Measurements from ENCODE around the gene PEPD.
A peak's percentile ranks its signal among the peaks of the same experiment; 100 is the strongest.

Gene PEPD

DNA sequence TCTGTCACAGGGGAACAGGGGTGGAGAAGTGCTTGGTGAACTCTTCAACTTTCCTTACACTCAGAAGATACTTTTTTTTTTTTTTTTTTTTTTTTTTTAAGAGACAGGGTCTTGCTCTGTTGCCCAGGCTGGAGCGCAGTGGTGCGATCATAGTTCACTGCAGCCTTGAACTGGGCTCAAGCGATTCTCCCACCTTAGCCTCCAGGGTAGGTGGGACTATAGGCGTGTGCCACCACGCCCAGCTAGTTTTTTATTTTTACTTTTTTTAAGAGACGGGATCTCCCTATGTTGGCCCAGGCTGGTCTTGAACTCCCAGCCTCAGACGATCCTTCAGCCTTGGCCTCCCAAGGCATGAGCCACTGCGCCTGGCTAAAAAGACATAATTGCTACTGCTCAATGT is 136.6 kb downstream of the PEPD start:
- no peak for DNase-seq (ENCODE audit: low read depth in 2 of 2)

DNA sequence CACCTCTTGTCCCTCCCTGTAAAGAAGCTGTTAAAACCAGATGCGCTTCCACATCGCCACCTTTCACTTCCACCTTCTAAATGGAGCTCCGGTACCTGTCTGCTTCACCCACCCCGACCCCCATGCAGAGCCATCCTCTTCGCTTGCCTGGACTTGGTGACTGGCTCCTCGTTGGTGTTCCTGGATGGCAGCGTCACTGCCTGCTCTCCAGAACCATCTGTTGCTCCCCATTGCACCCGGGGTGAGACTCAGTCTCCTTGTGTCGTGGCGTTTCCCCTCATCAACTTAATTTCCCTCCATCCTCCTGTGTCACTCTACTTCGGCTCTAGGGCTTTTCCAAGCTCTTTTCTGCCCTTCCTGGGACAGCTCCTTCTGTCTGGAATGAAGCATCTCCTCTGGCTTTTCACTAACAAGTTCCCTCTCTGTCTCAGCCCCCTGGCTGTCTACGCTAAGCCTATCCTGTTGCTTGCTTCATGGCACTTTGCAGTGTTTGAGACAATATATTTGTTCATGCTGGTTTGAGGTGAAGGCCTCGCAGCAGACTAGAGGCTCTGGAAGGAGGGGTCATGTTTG is 137.8 kb downstream of the PEPD start:
- DNase-seq (ENCODE audit: low read depth in 2 of 2), result no peak

DNA sequence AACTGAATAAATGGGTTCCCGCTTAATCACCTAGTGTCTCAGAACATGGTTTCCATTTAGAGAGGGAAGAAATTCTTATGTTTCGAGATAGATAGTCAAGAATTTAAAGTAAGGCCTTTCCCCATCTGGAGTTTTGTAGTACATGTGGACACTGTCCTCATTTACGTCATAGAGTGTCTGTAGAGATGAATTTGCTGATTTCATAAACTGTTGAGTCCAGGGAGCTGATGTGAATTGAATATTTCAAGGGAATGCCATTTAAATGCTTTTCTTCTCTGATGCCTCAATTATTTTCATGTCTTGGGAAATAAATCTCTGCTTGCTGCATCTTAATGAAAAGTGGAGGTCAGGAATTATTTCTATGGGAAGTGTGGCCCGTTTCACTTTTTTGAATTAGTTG is 138.6 kb downstream of the PEPD start:
- DNase-seq (ENCODE audit: low read depth in 2 of 2), result no peak

DNA sequence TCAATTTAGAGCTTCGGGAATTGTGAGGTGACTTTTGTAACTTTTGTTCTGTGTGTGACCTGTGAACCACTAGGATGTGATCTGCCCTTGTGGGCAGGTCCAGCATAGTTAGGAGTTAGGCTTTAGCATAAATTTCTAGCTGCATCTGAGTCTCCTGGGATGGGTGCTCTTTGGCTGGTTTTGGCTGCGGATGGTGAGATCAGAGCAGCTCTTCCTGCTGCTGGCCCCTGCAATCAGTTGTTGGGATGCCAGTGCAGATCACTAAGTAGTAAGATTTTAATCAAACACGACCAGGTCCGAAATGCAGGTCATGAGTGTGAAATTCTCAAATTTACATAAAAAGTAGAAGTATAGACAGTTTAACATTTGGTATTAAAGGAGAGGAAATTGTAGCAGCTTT is 139.6 kb downstream of the PEPD start:
- no peak for DNase-seq (ENCODE audit: low read depth in 2 of 2)

DNA sequence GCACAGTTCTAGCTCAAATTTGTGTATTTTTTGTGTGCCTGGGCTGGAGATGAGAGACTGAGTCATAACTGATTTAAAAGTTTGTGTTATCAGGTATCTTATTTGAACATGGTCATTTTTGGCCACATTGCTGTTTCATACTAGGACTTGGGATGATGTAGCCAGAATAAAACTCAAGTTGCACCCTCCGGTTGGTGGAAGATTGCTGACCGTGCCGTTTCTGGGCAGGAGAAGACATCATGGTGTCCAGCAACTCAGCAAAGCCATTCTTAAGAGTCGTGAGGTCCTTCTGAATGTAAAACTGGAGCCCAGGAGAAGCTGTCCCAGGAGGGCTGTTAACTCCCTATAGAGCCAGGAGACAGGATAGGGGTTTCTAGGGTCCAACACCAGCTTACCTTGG is 140.5 kb downstream of the PEPD start:
- no peak for DNase-seq (ENCODE audit: low read depth in 2 of 2)

DNA sequence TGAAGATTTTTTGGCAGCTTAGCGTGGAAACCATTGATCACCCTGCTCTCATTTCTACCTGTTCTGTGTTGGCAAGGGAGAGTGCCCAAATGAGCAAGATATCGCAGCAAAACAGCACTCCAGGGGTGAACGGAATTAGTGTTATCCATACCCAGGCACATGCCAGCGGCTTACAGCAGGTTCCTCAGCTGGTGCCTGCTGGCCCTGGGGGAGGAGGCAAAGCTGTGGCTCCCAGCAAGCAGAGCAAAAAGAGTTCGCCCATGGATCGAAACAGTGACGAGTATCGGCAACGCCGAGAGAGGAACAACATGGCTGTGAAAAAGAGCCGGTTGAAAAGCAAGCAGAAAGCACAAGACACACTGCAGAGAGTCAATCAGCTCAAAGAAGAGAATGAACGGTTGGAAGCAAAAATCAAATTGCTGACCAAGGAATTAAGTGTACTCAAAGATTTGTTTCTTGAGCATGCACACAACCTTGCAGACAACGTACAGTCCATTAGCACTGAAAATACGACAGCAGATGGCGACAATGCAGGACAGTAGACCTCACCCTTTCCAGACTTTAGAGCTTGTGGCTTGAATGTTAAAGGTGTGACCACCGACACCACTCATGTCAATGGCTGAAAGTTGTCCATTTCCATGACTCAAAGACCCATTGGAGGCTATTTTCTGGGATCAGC is 142.3 kb downstream of the PEPD start:
- no peak for DNase-seq (ENCODE audit: low read depth in 2 of 2)

DNA sequence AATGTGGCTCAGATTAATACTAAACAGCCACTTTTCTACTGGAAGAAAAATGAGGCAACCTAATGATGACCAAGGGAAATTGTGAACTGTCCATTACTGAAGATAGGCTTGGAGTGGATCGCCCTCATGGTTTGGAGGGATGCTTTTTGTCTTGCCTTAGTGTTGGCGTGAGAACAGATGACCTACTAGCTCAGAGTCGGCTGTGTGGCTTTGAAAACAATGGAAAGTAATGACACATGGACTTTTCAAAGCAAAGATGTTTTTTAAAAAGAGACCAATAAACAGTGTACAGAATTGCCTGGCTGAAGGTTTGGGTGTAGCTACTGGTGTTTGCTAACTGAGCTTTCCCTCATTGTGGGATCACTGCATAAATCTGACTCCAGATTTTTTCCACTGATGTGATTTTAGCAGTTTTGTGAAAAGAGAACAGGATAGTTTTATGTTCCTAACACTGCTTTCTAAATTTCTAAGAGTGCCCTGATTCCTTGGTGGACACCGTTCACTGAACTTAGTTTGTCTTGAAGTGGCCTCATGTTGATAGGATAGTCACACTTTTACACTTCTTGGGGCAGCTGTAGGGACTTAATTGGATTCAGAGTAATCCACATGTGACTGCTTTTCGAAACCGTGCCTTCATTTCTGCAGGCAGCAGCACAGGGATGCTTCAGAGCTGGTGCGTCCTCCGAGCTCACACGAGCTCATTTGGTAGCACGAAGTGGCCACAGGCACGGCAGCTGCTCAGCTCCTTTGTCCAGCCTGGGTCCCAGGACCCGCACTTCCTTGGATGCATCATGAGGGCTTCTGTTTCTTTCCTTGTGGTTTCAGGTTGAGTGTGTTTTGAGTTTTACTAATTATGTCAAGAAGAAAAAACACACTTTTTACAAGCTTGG is 143.8 kb downstream of the PEPD start:
- DNase-seq (ENCODE audit: low read depth in 2 of 2), result no peak

DNA sequence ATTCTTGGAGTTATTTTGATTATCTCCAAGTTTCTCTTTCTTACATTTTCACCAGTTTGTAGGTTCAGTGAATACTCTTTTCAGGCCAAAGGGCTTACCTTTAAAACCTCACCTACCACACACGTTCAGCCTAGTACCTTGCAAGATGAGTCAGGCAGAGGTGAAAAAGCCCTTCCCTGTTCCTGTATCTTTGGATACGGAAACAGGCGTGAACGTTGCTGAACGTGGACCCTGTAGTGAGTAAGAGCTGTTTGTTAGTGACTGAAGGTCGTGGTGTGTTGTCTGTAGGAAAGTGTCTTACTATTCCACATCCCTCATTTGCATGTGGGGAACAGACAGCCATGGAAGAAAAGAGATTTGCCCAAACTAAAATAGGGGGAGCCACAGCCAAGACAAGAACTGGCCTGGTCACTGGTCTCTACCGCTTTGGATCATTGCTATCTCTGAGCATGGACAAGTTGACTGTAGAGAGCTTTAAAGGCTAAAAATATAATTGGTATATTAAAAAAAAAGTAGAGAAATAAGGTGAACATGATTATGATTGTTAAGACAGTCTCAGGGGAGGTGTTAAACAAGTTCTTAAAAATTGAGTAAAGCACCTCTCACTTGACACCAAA is 144.5 kb downstream of the PEPD start:
- no peak for DNase-seq (ENCODE audit: low read depth in 2 of 2)

- no peak for DNase-seq (ENCODE audit: low read depth in 2 of 2)
Observed at GRCh38 chr19:33376423-33376822, 145.2 kb downstream of the PEPD start.

- no peak for DNase-seq (ENCODE audit: low read depth in 2 of 2)
Observed at GRCh38 chr19:33375837-33376159, 145.8 kb downstream of the PEPD start.

- DNase-seq (ENCODE audit: low read depth in 2 of 2), result no peak
Observed at GRCh38 chr19:33375156-33375836, 146.3 kb downstream of the PEPD start.

GRCh38 chr19:33374236-33374714 is 147.3 kb downstream of the PEPD start:
- DNase-seq (ENCODE audit: low read depth in 2 of 2), result no peak

DNA sequence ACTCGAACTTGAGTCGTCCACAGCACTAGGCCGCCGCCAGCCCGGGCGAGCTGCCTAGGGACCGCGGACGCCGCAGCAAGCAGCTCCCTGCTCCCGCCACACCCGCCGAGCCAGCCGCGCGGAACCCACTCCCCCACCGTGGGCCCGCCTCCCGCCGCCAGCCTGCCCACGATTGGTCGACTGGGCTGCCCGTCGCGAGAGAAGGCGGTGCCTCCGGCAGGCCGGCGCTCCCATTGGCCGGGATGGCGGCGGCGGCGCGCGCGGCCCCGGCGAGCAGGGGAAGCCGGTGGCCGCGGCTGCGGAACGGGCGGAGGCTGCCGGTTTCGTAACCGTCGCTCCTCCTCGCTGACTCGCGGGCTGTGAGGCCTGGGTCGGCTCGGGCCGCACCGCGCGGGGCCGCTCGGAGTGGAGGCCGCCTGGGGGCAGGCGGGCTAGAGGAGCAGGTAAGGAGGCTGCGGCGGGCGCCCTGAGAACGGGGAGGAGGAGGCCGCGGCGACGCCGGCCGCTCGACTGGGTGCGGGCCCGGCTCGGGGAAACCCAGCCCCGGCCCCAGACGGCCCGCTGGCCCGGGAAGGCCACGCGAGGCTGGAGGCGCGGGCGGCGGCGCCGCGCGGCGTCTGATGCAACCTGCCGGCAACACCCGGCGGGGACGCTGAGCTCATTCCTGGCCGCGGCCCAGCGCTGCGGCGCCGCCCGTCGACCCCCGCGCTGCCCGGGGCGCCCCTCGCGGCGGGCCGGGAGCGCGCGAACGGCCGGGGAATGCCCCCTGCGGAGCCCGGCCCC is 147.9 kb downstream of the PEPD start, which contains the start of gene CEBPG:
Gene CEBPG (plus strand): TSS at position 257 of the 783 bp plus-strand sequence. CDS start 5,531 bp downstream, outside the sequence.
- peak; percentile 90 for DNase-seq (ENCODE audit: low read depth in 2 of 2)

DNA sequence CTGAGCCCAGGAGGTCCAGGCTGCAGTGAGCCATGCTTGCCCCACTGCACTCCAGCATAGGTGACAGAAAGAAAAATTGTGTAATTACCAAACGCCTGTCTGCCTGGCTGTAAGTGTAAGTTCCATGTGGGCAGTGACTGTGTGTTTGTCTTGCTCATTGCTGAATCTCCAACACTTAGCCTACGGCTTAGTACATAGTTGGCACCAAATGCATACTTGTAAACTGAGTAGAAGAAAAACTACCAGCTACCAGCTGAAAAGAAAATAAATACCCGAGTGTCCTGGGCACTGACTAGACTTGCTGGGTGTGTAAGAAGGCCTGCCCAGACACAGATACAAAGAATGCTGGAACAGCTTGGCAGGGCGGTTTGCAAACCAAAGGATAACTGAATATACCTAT is 150.8 kb downstream of the PEPD start:
- no peak for DNase-seq (ENCODE audit: low read depth in 2 of 2)

DNA sequence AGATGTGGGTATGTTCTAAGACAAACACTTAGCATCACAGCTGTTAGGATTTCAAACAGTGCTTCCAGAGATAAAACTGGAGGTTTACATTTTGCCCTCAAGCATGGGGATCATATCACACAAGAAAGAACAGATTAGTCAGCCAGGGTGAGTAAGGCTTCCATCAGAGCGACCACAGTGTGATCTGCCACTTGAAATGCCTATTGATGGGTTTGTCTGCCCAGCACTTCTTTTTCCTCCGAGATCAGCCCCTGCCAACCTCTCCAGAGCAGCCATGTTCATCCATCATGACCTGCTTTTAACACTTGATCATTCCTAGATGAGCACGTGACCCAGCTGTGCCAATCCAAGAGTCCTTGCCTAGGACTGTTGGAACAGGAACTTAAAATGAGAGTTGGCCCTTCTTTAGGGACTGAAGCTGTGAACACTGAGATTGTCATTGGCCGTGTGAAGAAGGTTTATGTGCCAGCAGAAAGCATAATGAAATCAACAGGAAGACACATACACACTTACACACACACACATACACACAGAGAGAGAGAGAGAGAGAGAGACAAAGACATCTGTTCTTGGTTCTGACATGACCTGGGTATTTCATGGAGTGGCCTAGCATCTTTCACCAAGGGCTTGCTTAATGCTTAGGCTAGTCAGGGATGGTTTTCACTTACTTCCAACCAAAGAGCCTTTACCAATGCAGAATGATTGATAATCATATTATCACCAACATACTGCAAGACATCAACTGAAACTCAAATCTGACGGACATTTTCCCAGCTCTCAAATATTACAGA is 153.3 kb downstream of the PEPD start:
- DNase-seq (ENCODE audit: low read depth in 2 of 2), result no peak

- no peak for DNase-seq (ENCODE audit: low read depth in 2 of 2)
Observed at GRCh38 chr19:33366897-33367296, 154.7 kb downstream of the PEPD start.

GRCh38 chr19:33366127-33366526 is 155.5 kb downstream of the PEPD start:
- DNase-seq (ENCODE audit: low read depth in 2 of 2), result no peak

- no peak for DNase-seq (ENCODE audit: low read depth in 2 of 2)
Observed at GRCh38 chr19:33365691-33366090, 155.9 kb downstream of the PEPD start.

- DNase-seq (ENCODE audit: low read depth in 2 of 2), result no peak
Observed at GRCh38 chr19:33363476-33363875, 158.1 kb downstream of the PEPD start.
